ENCODE results near the gene ICA1. TPM values are rescaled to one million over a fixed set of nuclear protein-coding genes. Genes with fewer than 3 reads are reported as not detected.

ICA1 gene
- total RNA-seq, 1 experiment from 2014 or later, result 28.8 TPM

- no peak for TF ChIP-seq CTCF (conservative IDR thresholded peaks at IDR 0.05)
- Mint-ChIP-seq H3K27ac (no peak overlapping the region), H3K4me1 (peaks cover 19 to 21% of the 10 kb centered on the region in 2 experiments), H3K36me3 (ENCODE audit: insufficient read depth in 1 of 3, low read depth in 3 of 3) (peaks cover 0 to 4% (median 3%) of the 10 kb centered on the region in 3 experiments; a peak in 4 of 7 replicates), H3K9me3 (no peaks in the 10 kb centered on the region), H3K4me3 (no peak overlapping the region), H3K27me3 (ENCODE audit: low read depth) (no peaks in the 10 kb centered on the region)
- no peak overlapping the region for H3K56ac ChIP-seq (ENCODE audit: insufficient read length, low read depth, low read length)
- H3K23me2 ChIP-seq (ENCODE audit: insufficient read length, low read depth, low read length, poor library complexity, severe bottlenecking), result no peaks in the 10 kb centered on the region
- no peak overlapping the region for H2AK5ac ChIP-seq (ENCODE audit: insufficient read length, low read length)
- H3K79me2 ChIP-seq (ENCODE audit: insufficient read depth, low read length), result no peaks in the 10 kb centered on the region
- H3K27ac ChIP-seq (ENCODE audit: insufficient read length, low read depth, low read length), result no peak overlapping the region
- H2BK15ac ChIP-seq (ENCODE audit: low read depth, low read length), result no peak overlapping the region
- no peak overlapping the region for H4K8ac ChIP-seq (replicated peaks; ENCODE audit: insufficient read length, low read depth, low read length)
- H3K9ac ChIP-seq (ENCODE audit: extremely low read depth, insufficient read length, low read length), result no peak overlapping the region
- no peak overlapping the region for H3K18ac ChIP-seq (ENCODE audit: insufficient read length, low read depth, low read length)
- H4K91ac ChIP-seq (ENCODE audit: insufficient read length, low read depth, low read length), result no peak overlapping the region
- H3K27me3 ChIP-seq (ENCODE audit: insufficient read depth, low read length), result no peaks in the 10 kb centered on the region
- peaks cover 8% of the 10 kb centered on the region for H3K4me1 ChIP-seq (ENCODE audit: insufficient read depth, low read length)
- no peak for DNase-seq
- H2BK12ac ChIP-seq (ENCODE audit: insufficient read length, low read depth, low read length), result no peak overlapping the region
- no peak overlapping the region for H3T11ph ChIP-seq (ENCODE audit: low read length)
- H3K79me1 ChIP-seq (ENCODE audit: insufficient read depth, low read depth, low read length, poor library complexity, severe bottlenecking), result no peaks in the 10 kb centered on the region
- H3K14ac ChIP-seq (ENCODE audit: insufficient read depth, low read length), result no peak overlapping the region
- no peak overlapping the region for H2BK5ac ChIP-seq (ENCODE audit: insufficient read length, low read length)
- no peak overlapping the region for H4K5ac ChIP-seq (ENCODE audit: insufficient read length, low read depth, low read length)
- no peak overlapping the region for H3K4ac ChIP-seq (ENCODE audit: low read depth, low read length)
- no peak overlapping the region for H3K23ac ChIP-seq (ENCODE audit: insufficient read length, low read depth, low read length)
- WGBS (ENCODE audit: extremely low coverage, insufficient read length, low lambda C conversion rate), result no CpG with 5 or more reads among the region's 12 CpGs
- no peak overlapping the region for H2AFZ ChIP-seq (ENCODE audit: low read length)
- H3K4me2 ChIP-seq (ENCODE audit: insufficient read depth, insufficient read length, low read length), result no peak overlapping the region
- no peaks in the 10 kb centered on the region for H3K9me3 ChIP-seq (ENCODE audit: control insufficient read depth, low read depth, low read length)
- no peaks in the 10 kb centered on the region for H4K20me1 ChIP-seq (ENCODE audit: control insufficient read depth, insufficient read depth, insufficient read length)
- no peak overlapping the region for H2BK20ac ChIP-seq (ENCODE audit: low read depth, low read length, poor library complexity, severe bottlenecking)
- no peak overlapping the region for H2BK120ac ChIP-seq (ENCODE audit: low read depth, low read length, poor library complexity, severe bottlenecking)
Observed at GRCh38 chr7:8120390-8121058, 141.4 kb downstream of the ICA1 start.

All from H9 (cell line).